NCI-H524 treated with DMSO at 0.1 percent for 48 hours (cell line): Measurements from ENCODE around the gene GSX1.

Source experiments
- DNase-seq: peaks from one replicate; lab custom pipeline; 2025; lab: John Stamatoyannopoulos, UW

Gene GSX1

GRCh38 chr13:27834095-27834494 is 41.8 kb downstream of the GSX1 start:
- DNase-seq: no peak

- DNase-seq: no peak
Measured at GRCh38 chr13:27835799-27836198, 43.5 kb downstream of the GSX1 start.

- no peak for DNase-seq
Measured at GRCh38 chr13:27839809-27840467, 47.7 kb downstream of the GSX1 start.

DNA sequence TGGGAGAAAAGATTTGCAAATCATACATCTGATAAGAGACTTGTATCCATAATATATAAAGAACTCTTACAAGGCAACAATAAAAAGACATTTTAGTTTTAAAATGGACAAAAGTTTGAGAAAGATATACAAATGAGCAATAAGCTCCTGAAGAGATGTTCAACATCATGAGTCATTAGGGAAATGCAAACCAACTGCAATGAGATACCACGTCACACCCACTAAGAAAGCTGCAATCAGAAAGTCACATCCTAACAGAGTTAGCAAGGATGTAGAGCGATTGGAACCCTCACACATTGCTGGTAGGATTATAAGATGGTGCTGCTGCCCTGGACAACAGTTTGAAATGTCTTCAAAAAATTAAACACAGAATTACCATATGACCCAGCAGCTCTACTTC is 50.3 kb downstream of the GSX1 start:
- DNase-seq: no peak
